ENCODE measurements around the gene GRIN2A.

The GRIN2A gene

GRCh38 chr16:9713907-9714306 is 468.3 kb downstream of the GRIN2A start:
- no peak for DNase-seq

DNA sequence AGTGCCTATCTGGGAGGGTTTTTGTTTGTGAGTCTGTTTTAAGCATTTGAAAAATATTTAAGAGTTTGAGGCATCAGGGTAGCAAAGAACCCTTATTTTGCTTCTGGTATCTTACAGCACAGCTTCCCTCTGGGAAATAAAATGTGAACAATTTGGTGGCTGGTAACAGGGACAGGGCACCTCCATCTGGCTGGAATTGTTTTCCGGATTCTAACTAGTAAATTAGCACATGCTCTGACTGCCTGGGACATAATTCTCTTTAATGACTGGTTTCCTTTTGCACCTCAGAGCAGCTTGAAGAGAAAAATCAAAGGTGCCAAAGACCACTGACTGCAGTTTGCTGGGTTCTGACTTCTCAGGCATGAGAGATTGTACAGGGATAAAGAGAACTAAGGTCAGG is 469.1 kb downstream of the GRIN2A start:
- DNase-seq = no peak

DNA sequence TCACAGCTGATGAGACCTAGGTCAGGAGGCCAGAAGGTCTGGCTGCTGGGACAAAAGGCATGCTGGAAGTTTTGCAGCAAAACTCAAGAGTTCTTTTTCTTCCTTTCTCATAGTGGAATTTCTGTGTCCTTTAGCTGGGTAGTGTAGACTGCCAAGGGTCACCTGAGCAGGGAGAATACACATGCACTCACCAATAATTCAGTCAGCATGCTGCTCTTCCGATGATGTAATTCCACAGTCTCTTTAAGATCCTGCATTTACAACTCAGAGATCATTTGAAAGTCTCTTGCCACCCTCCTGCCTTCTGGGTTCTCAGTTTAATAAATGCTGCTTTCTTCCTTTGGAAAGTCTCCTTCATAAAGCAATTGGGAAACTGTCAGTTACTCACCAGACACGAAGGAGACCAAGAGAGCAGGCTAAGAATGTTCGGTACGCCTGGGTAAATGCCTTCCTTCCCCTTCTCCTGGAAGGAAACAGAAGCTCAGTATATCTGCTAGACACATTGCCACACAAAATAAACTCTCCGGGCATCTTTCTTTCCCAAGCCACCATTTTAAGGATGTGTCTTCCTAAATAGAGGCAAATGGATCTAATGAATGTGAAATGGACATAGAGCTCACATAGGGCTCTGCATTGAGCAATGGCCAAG is 473.1 kb downstream of the GRIN2A start:
- DNase-seq = no peak

- DNase-seq = no peak
Measured at GRCh38 chr16:9706217-9706836, 475.9 kb downstream of the GRIN2A start.

- no peak for DNase-seq
Measured at GRCh38 chr16:9703731-9704130, 478.5 kb downstream of the GRIN2A start.
